NCI-H510A treated with DMSO at 0.1 percent for 48 hours (cell line): ENCODE results near the gene KIAA1755.
A peak's percentile ranks its signal among the peaks of the same experiment; 100 is the strongest.

Source experiments
- DNase-seq: peaks from one replicate; lab custom pipeline; 2025; lab: John Stamatoyannopoulos, UW

Gene KIAA1755

GRCh38 chr20:38203981-38204357 lies 56.6 kb downstream of the KIAA1755 start:
- no peak for DNase-seq

GRCh38 chr20:38203337-38203980 lies 57.1 kb downstream of the KIAA1755 start:
- no peak for DNase-seq

DNA sequence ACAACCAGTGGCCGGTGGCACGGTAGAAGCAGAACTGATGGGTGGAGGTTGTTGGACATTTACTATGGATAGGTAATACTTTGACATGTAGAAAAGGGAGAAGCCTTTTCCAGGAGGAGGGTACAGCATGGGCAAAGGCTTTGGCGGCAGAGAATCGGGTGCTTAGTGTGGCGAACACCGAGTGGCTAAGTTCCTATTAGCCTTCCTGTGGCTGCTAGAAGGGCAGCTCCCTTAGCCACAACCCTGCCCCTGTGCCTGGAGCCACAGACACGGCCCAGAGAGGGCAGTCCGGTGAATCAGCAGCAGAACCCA lies 57.6 kb downstream of the KIAA1755 start:
- no peak for DNase-seq

DNA sequence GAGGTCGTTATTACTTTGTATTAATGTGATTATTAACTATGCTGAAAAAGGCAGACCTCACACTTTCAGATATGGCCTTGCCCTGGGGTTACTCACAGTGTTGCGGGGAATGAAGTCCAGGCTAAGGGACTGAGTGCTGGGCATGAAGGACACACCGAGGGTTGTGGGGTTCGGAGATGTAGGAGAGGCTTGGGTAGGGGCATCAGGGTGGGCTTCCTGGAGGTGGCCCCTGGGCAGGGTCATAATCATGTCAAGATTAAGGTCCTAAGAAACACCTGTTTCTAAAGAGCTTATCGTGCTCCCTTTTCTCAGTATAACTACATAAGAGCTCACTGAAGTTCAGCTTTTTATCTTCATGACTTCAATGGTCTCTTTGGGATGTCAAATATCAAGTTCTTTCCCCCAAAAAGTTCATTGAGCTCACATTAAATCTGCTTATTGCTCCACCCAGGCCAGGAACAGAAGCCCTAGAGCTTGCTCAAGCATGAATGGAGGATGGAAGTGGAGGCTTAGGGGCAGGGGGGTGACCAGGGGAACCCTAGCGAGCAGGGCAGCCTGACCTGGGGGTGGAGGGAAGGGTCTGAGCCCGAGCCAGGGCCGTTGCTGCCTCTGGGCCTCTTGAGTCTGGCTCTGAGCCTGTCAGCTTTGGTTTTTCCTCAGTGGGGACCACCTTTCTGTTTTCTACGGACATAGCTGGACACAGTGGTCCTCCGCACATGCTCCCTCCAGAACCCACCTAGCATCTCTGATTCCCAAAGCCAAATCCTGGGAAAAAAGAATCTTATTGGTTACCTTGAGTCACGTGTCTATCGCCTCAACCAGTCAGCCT lies 58.2 kb downstream of the KIAA1755 start:
- no peak for DNase-seq

- no peak for DNase-seq
Observed at GRCh38 chr20:38201356-38201755, 59.2 kb downstream of the KIAA1755 start.

DNA sequence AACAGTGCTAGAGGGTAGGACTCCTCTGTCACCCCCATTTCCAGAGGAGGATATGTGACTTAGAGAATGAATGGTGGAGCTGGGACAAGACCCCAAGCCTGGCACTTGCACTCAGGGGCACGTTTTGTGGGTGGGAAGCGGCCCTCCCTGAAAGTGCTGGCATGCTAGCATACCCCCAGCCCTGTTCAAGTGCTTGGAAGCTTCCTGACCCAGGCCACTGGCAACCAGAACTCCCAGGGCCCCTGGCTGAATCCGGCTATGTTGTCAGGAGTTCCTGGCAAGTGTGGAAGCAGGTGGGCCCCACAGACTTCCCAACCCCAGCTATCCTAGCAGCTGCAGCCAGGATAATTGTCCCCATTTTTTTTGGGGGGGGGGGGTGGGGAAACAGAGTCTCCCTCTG lies 59.9 kb downstream of the KIAA1755 start:
- DNase-seq: no peak

DNA sequence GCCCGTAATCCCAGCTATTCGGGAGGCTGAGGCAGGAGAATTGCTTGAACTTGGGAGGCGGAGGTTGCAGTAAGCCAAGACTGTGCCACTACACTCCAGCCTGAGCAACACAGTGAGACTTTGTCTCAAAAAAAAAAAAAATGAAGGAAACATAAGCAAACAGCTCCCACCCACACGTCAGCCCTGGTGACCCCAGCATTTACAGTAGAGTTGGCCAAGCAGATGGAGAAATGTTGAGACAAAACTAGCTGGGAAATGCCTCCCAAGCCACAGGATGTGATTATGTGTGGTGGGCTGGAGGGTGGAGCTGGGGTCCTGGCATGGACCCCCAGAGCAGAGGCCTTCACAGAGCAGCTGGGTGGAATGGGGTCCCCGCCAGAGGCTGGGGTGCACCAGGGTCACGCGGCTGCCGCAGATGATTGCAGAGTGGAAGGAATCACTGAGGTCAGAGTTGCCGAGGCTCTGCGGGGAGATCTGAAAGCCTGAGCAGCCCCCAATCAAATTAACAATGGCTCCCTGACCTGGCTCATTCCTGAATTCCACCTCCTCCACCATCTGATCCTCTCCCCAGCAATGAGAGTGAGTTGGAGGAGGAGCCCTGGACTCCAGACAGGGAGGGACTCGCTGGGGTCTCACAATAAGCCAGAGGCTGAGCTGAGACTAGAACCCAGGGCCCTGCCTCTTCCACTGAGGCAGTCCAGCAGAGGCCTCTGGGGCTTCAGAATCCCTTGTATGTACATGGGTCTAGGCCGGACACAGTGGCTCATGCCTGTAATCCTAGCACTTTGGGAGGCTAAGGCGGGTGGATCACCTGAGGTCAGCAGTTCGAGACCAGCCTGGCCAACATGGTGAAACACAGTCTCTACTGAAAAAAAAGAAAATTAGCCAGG lies 60.8 kb downstream of the KIAA1755 start:
- no peak for DNase-seq

GRCh38 chr20:38198238-38198861 lies 62.2 kb downstream of the KIAA1755 start:
- DNase-seq: no peak

DNA sequence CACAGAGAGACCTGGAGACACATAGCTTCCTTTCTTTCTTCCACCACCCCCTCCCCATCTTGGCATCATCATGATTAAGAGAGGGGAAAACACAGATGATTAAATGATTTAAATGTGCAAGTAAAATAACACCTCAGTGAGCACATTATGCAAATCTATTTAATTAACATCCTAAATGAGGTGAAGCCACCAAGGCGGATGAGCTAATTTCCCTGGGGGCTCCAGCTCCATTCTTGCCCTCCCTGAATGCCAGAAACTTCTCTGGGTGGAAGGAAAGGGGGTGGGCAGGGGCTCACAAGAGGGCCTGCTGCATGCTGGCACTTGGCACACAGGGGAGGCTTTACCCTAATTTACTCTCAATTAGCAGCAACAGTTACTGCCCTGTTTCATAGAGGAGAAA lies 62.9 kb downstream of the KIAA1755 start:
- no peak for DNase-seq

- DNase-seq: no peak
Observed at GRCh38 chr20:38197217-38197616, 63.3 kb downstream of the KIAA1755 start.

DNA sequence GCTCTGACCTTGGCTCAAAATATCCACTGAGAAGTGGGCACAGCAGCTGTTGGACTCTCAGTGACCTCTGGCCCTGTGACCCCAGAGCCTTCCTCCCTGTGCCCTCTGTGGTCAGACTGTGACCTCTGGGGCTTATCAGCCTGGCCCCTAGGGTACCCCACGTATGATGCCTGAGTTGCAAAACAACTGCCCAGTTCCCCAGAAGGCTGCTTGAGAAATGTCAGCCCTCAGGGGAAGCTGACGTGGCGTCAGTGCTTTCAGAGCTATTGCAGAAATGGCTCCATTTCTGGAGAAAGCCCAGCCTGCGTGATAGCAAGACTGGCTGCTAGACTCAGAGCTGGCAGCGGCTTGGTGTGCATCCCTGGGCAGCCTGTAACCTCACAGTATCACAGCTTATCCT lies 63.9 kb downstream of the KIAA1755 start:
- no peak for DNase-seq

- no peak for DNase-seq
Observed at GRCh38 chr20:38196076-38196475, 64.5 kb downstream of the KIAA1755 start.

- DNase-seq: no peak
Observed at GRCh38 chr20:38195521-38195920, 65.0 kb downstream of the KIAA1755 start.

GRCh38 chr20:38194971-38195504 lies 65.5 kb downstream of the KIAA1755 start:
- DNase-seq: peak; percentile 13

GRCh38 chr20:38193586-38194105 lies 66.9 kb downstream of the KIAA1755 start:
- no peak for DNase-seq

DNA sequence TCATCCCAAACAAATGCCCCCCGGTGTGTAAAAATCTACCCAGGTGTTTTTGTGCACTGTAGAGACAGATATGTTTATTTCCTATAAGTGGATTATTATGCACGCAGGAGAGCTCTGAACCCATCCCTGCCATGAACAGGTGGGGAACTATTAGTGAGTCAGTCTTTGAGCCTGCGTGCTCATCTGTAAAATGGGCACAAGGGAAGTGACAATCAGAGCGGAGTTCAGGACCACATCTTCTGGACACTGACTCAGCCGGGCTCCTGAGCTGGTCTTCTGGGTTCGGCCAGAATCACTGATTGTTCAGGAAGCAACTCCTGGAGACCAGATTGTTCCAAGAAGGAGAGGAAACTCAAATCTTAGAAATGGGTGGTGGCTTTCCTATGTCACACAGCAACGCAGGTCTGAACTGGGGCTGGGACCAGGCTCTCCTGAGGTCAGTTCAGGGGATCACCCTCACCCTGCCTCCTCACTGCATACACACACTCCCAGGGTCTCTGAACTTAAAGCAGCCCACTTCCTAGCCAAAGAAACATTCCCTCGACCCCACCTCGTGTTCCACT lies 68.1 kb downstream of the KIAA1755 start:
- DNase-seq: no peak

GRCh38 chr20:38191654-38192053 lies 68.9 kb downstream of the KIAA1755 start:
- no peak for DNase-seq

DNA sequence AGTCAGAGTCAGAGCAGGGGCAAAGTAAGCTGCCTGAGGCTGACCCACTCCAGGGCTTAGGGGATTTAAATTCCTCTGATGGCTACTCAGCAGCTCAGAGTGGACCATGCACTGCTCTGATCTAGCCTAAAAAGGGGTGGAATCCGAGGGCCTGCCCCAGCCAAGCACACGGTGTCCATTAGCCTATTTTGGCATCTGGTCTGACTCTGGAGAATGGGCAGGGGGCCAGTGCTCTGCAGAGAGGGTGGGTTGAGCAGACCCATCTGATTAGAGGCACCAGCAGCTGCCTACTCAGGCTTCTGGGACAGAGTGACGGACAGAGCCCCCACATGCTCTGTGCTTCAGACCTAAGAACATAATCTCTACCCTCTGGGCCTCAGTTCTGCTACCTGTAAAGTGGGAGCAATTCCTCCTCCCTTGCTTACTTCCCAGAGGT lies 69.6 kb downstream of the KIAA1755 start:
- no peak for DNase-seq

GRCh38 chr20:38190166-38190565 lies 70.4 kb downstream of the KIAA1755 start:
- no peak for DNase-seq

GRCh38 chr20:38187517-38187916 lies 73.0 kb downstream of the KIAA1755 start:
- no peak for DNase-seq

- no peak for DNase-seq
Observed at GRCh38 chr20:38186788-38187221, 73.7 kb downstream of the KIAA1755 start.
